VCaP (cell line): ENCODE results near the gene PCDH9.

ENCODE experiments used
- H3K27ac ChIP-seq: fragments of 450-650 bp; 2 replicates; pipeline ENCODE4 v1.5.1; 2017
- TF ChIP-seq, protein P1 (sequence below): fragments of 450-650 bp; conservative IDR thresholded peaks from 2 replicates; pipeline ENCODE4 v1.5.1; 2017; ENCODE audit warnings: mild to moderate bottlenecking, moderate library complexity

PCDH9 gene

GRCh38 chr13:66430728-66431127 is 799.4 kb downstream of the PCDH9 start:
- H3K27ac ChIP-seq: no peak overlapping the region
- TF ChIP-seq, protein P1, sequence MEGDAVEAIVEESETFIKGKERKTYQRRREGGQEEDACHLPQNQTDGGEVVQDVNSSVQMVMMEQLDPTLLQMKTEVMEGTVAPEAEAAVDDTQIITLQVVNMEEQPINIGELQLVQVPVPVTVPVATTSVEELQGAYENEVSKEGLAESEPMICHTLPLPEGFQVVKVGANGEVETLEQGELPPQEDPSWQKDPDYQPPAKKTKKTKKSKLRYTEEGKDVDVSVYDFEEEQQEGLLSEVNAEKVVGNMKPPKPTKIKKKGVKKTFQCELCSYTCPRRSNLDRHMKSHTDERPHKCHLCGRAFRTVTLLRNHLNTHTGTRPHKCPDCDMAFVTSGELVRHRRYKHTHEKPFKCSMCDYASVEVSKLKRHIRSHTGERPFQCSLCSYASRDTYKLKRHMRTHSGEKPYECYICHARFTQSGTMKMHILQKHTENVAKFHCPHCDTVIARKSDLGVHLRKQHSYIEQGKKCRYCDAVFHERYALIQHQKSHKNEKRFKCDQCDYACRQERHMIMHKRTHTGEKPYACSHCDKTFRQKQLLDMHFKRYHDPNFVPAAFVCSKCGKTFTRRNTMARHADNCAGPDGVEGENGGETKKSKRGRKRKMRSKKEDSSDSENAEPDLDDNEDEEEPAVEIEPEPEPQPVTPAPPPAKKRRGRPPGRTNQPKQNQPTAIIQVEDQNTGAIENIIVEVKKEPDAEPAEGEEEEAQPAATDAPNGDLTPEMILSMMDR: no peak

DNA sequence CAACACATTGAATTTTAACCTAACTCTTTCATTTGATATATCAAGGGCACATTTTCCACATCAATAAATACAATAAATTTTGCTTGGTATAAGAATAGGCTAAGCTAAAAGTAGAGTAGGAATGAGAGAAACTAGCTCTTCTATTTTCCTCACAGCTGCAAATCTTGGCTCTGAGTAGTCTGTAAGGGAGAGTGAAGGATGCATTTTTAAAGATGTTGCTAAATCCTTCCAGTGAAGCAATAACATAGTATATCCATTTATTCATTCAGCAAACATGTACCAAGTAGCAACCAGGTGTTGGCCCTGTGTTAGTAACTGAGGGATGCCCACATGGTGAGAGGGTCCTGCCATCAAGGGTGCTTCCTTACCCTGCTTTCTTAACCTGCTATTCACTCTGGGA is 799.9 kb downstream of the PCDH9 start:
- H3K27ac ChIP-seq: no peak overlapping the region
- TF ChIP-seq, protein P1: no peak

DNA sequence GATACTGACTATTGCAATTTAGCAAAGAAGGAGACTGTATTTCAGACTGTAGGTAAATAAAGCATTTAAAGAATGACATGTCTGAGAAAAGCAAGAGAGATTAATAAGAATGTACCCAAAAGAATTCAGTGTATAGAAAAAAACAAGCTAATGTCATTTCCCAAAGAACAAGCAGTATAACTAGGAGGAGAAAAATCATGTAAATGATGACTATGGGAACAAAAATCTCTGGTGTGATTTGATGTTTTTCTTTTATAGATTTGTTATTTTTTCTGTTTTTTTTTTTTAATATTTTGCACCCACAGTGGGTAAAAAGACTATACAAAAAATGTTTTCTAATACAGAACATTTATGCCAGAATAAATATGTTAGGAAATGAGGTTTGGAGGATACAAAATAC is 801.0 kb downstream of the PCDH9 start:
- H3K27ac ChIP-seq: no peak overlapping the region
- TF ChIP-seq, protein P1: no peak

GRCh38 chr13:66427458-66427861 is 802.7 kb downstream of the PCDH9 start:
- no peak overlapping the region; the same call in 1 of the 2 replicates for H3K27ac ChIP-seq
- TF ChIP-seq, protein P1: no peak

- H3K27ac ChIP-seq: no peak overlapping the region
- TF ChIP-seq, protein P1: no peak
These were observed 804.4 kb downstream of the PCDH9 start for GRCh38 chr13:66425741-66426140.

- no peak overlapping the region for H3K27ac ChIP-seq
- TF ChIP-seq, protein P1: no peak
These were observed 805.7 kb downstream of the PCDH9 start for GRCh38 chr13:66424422-66424821.

- no peak overlapping the region for H3K27ac ChIP-seq
- TF ChIP-seq, protein P1: no peak
These were observed 814.7 kb downstream of the PCDH9 start for GRCh38 chr13:66415444-66415843.
